Parathyroid adenoma (tissue), 2 donors: ENCODE data around the gene MSI2.

Experiments used
- H2AFZ ChIP-seq: fragments of 300-600 bp; sonication (generic); one replicate; pipeline ENCODE4 v1.7.0; 2017; ENCODE audit warnings: antibody characterized with exemption, mild to moderate bottlenecking
- H3K27ac ChIP-seq: fragments of 300-600 bp; sonication (generic); one replicate; pipeline ENCODE4 v1.7.0; 2017
- H3K27me3 ChIP-seq: fragments of 300-600 bp; sonication (generic); one replicate; pipeline ENCODE4 v1.7.0; 2017; ENCODE audit warnings: low read length; ENCODE audit not compliant: control insufficient read depth, insufficient read depth
- H3K36me3 ChIP-seq: fragments of 300-600 bp; sonication (generic); one replicate; pipeline ENCODE4 v1.7.0; 2017; ENCODE audit warnings: low read length; ENCODE audit not compliant: control insufficient read depth, insufficient read depth
- H3K4me1 ChIP-seq: fragments of 300-600 bp; sonication (generic); one replicate; pipeline ENCODE4 v1.7.0; 2017; ENCODE audit warnings: control low read depth
- H3K4me2 ChIP-seq: fragments of 300-600 bp; sonication (generic); one replicate; pipeline ENCODE4 v1.7.0; 2017; ENCODE audit warnings: low read length
- H3K4me3 ChIP-seq: fragments of 300-600 bp; sonication (generic); one replicate; pipeline ENCODE4 v1.7.0; 2017; ENCODE audit warnings: low read depth, low read length
- H3K79me2 ChIP-seq: fragments of 300-600 bp; sonication (generic); one replicate; pipeline ENCODE4 v1.7.0; 2017; ENCODE audit warnings: control low read depth
- H3K9ac ChIP-seq: fragments of 300-600 bp; sonication (generic); one replicate; pipeline ENCODE4 v1.7.0; 2017; ENCODE audit warnings: mild to moderate bottlenecking
- H3K9me3 ChIP-seq: fragments of 300-600 bp; sonication (generic); one replicate; pipeline ENCODE4 v1.7.0; 2017; ENCODE audit warnings: low read length; ENCODE audit not compliant: control insufficient read depth
- CTCF ChIP-seq: fragments of 300-600 bp; sonication (generic); IDR thresholded peaks from one replicate; pipeline ENCODE4 v1.7.0; 2017; ENCODE audit warnings: antibody characterized with exemption, mild to moderate bottlenecking
- donor health status: primary hyperparathyroidism.

Gene MSI2

DNA sequence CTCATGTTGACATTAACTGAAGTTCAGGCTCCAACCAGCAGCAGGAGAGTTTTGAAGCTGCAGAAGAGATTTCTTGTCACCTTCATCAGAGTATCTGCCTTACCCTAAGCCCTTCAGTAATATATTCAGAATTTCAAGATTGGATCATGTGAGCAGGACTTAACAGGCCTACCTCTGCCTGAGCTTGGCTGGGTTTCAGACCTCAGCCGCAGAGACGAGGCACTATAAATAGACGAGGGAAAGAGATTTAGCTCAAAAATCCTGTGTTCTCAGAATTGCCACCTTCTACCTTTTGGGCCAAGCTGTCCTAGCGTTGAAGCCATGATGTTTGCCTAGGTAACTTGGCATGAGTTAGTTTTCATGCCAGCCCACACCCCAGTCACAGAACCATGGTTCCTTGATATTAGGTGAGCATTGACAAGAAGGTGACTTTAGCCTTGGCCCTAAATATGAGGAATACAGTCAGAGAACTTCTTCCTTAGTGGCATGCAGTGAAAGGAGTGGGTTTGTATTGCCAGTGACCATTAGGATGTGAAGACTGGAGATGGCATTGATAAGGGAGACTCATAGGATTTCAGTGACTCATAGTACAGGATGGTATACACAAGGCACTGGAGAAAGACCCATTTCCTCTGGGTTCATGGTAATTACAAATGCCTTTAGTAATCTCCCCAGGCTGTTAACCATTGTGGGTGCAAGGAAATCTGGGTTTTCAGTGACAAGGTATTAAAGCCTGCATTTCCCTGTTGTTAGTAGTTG, 224.3 kb downstream of the MSI2 start:
- no peak overlapping the region for H3K9ac ChIP-seq
- peak overlapping the region; percentile 59 for H3K27ac ChIP-seq
- no peak overlapping the region for H3K4me3 ChIP-seq
- no peaks in the 10 kb centered on the region for H3K36me3 ChIP-seq
- H3K4me2 ChIP-seq: peak overlapping the region; percentile 28
- H3K79me2 ChIP-seq: peaks cover 55% of the 10 kb centered on the region
- peaks cover 43% of the 10 kb centered on the region for H3K4me1 ChIP-seq
- no peak overlapping the region for H2AFZ ChIP-seq
- no peaks in the 10 kb centered on the region for H3K27me3 ChIP-seq
- H3K9me3 ChIP-seq: no peaks in the 10 kb centered on the region
- no peak for TF ChIP-seq CTCF

- peaks cover 59% of the 10 kb centered on the region for H3K79me2 ChIP-seq
- no peak for TF ChIP-seq CTCF
- no peak overlapping the region for H3K4me2 ChIP-seq
- H3K4me1 ChIP-seq: peaks cover 53% of the 10 kb centered on the region
- H3K27ac ChIP-seq: no peak overlapping the region
- H3K36me3 ChIP-seq: no peaks in the 10 kb centered on the region
- no peaks in the 10 kb centered on the region for H3K9me3 ChIP-seq
- no peak overlapping the region for H2AFZ ChIP-seq
- H3K27me3 ChIP-seq: no peaks in the 10 kb centered on the region
- H3K9ac ChIP-seq: no peak overlapping the region
- no peak overlapping the region for H3K4me3 ChIP-seq
These were observed 225.6 kb downstream of the MSI2 start for GRCh38 chr17:57481910-57482391.

DNA sequence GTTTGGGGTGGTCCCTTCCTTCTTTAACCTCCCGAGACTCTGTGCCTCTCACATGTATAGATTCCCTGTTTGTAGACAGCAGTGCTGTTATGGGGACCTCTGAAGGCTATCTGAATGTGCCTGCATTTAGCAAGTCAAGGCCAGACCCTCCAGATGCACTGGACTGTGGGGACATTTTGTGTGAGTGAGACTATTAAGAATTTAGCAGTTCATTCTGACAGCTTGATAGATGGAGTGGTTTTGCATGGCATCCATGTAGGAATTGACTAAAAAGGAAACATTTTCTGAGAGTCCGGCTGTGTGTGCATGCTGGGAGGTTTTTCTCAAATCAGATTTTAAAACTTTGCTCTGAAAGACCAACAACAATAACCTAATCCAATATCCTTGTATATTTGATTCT, 226.3 kb downstream of the MSI2 start:
- Histone ChIP-seq H3K36me3 (no peaks in the 10 kb centered on the region), H3K4me3 (no peak overlapping the region), H3K4me1 (peaks cover 49% of the 10 kb centered on the region), H3K27me3 (no peaks in the 10 kb centered on the region), H3K27ac (no peak overlapping the region), H3K79me2 (peaks cover 66% of the 10 kb centered on the region), H3K9ac (no peak overlapping the region), H3K4me2 (no peak overlapping the region), H3K9me3 (no peaks in the 10 kb centered on the region), H2AFZ (no peak overlapping the region)
- TF ChIP-seq CTCF: no peak

DNA sequence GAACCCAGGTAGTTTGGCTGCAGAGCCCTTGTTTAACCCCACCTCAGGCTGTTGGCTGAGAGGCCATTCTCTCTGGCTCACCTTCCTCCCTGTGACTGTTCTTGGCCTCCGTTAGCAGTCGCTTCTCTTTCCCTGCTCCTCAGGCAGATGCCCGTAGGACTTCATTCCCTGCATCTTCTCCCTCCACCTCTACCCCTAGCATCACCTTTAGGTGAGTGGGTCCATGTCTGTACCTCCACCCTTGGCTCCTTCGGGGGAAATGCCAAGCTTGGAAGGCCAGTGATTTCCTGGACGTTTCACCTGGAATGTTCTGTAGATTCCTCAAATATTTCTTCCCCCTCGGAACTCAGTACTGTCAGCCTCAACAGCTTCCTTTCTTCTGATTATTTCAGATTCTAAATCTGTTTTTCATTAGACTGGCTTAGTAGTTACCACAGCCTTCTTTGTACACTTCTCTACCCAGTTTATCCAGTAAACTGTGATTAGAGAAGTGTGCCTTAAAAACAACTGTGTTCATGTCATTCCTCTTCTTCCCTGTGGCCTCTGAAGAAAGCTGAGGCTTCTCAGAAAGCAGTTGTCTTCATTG, 227.9 kb downstream of the MSI2 start:
- Histone ChIP-seq H3K4me3 (no peak overlapping the region), H3K36me3 (no peaks in the 10 kb centered on the region), H3K79me2 (peaks cover 80% of the 10 kb centered on the region), H3K9ac (no peak overlapping the region), H3K4me1 (peaks cover 53% of the 10 kb centered on the region), H3K27me3 (no peaks in the 10 kb centered on the region), H3K4me2 (no peak overlapping the region), H3K27ac (no peak overlapping the region), H2AFZ (no peak overlapping the region), H3K9me3 (no peaks in the 10 kb centered on the region)
- TF ChIP-seq CTCF: no peak
